ENCODE measurements around the gene RNF212. TPM values are rescaled to one million over a fixed set of nuclear protein-coding genes. Genes with fewer than 3 reads are reported as not detected.
A peak's percentile ranks its signal among the peaks of the same experiment; 100 is the strongest.

Gene RNF212
- total and polyA plus RNA-seq, 9 of the 15 experiments (the other 6 are each of a cell fraction or from before 2014, with no cell fraction given): 0.04 TPM; not detected in 8

DNA sequence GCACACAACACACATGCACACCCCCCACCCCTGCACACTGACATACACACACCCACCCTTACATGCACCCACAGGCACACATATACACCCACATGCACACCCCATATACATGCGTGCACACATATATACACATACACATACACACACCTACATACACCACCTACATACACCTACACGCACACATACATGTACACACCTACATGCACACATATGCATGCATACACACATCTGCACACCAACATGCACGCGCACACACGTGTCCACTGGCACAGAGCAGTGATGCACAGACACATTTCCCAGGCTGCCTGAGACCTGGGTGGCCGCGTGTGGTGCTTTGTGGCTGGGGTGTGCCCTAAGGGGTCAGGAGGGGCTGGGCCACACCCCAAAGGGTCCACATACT, 70.2 kb downstream of the RNF212 start:
- BruUV-seq (replicated peaks): no TSS peak
- Histone ChIP-seq H2AFZ (ENCODE audit: low read depth, low read length) (peak overlapping the region; percentile 64), H3K9me3 (replicated peaks; ENCODE audit: control insufficient read depth, insufficient read depth, low read depth, low read length) (no peaks in the 10 kb centered on the region), H3K36me3 (ENCODE audit: control insufficient read depth, insufficient read depth, low read length) (no peaks in the 10 kb centered on the region), H3K27me3 (ENCODE audit: control insufficient read depth in 2 of 2, insufficient read depth in 2 of 2, low read length in 2 of 2) (peaks cover 0 to 11% of the 10 kb centered on the region in 2 experiments; a peak in 2 of 5 replicates), H3K4me2 (ENCODE audit: insufficient read depth, low read length) (peak overlapping the region; percentile 67), H3K27ac (ENCODE audit: extremely low read depth, low read depth, low read length) (peak overlapping the region; percentile 97; the same call in 2 of the 3 replicates), H3K9me1 (ENCODE audit: control insufficient read depth, insufficient read depth, low read length) (no peaks in the 10 kb centered on the region), H3K4me3 (no peak overlapping the region), H3K4me1 (replicated peaks in 1 of 2; ENCODE audit: control insufficient read depth in 2 of 2, insufficient read depth in 2 of 2, low read length in 2 of 2) (peaks cover 50 to 84% of the 10 kb centered on the region in 2 experiments), H3K9ac (ENCODE audit: insufficient read depth in 1 of 2, low read depth in 2 of 2, low read length in 2 of 2) (peak overlapping the region; percentile 84 to 85; a peak in 3 of 4 replicates), H4K20me1 (replicated peaks; ENCODE audit: control insufficient read depth, insufficient read depth, low read length) (no peaks in the 10 kb centered on the region), H3K79me2 (ENCODE audit: control insufficient read depth, insufficient read depth, low read length) (no peaks in the 10 kb centered on the region)
- intact Hi-C loops (cut with micrococcal nuclease): loop anchor here (10.0 kb wide), 1 partner anchor 48 kb away; the partner anchor contains the start of gene SLC26A1
- ATAC-seq: no peak
- ChIA-PET POLR2A (interaction anchor here (0.6 to 0.9 kb wide), 4 partner anchors 10 to 266 kb away, joined by 3 to 4 read pairs (median 3); no protein-coding TSS in a partner anchor), CTCF (ENCODE audit: low intra/inter-chr PET ratio) (interaction anchor here (0.7 kb wide), 1 partner anchor 31 kb away, joined by 3 read pairs; no protein-coding TSS in a partner anchor)
- in situ Hi-C loops (cut with MboI): no loop called here
- WGBS (ENCODE audit: insufficient coverage, low coverage, missing lambda C conversion rate): 34% methylated on average over 7 of the region's 7 CpGs
- no peak for DNase-seq (ENCODE audit: extremely low read depth in 1 of 4, low spot score in 3 of 4)
- no peak for FAIRE-seq
- TF ChIP-seq HNRNPL (IDR thresholded peaks at IDR 0.05; ENCODE audit: low read depth, low read length) (no peak), TRIM24 (IDR thresholded peaks at IDR 0.05) (no peak), HDGF (IDR thresholded peaks at IDR 0.05) (peak; percentile 80), U2AF2 (optimal IDR thresholded peaks at IDR 0.05; ENCODE audit: low read depth, low read length) (no peak), HMBOX1 (IDR thresholded peaks at IDR 0.05) (no peak), MEF2D (tag; conservative IDR thresholded peaks at IDR 0.05; ENCODE audit: low read depth) (no peak), MED1 (CRISPR knock-in tag; IDR thresholded peaks at IDR 0.05; ENCODE audit: borderline replicate concordance) (no peak), CEBPB (tag; IDR thresholded peaks at IDR 0.05) (no peak), ZNF76 (CRISPR knock-in tag; IDR thresholded peaks at IDR 0.05; ENCODE audit: borderline replicate concordance) (no peak), ARID2 (IDR thresholded peaks at IDR 0.05) (peak; percentile 99), TFAP4 (CRISPR knock-in tag; IDR thresholded peaks at IDR 0.05; ENCODE audit: borderline replicate concordance) (no peak)
- TF ChIP-seq, protein P1, sequence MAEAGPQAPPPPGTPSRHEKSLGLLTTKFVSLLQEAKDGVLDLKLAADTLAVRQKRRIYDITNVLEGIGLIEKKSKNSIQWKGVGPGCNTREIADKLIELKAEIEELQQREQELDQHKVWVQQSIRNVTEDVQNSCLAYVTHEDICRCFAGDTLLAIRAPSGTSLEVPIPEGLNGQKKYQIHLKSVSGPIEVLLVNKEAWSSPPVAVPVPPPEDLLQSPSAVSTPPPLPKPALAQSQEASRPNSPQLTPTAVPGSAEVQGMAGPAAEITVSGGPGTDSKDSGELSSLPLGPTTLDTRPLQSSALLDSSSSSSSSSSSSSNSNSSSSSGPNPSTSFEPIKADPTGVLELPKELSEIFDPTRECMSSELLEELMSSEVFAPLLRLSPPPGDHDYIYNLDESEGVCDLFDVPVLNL (CRISPR knock-in tag; IDR thresholded peaks at IDR 0.05; ENCODE audit: low read depth): peak; percentile 46; the same call in 1 of the 2 replicates
- TF ChIP-seq, protein P2, sequence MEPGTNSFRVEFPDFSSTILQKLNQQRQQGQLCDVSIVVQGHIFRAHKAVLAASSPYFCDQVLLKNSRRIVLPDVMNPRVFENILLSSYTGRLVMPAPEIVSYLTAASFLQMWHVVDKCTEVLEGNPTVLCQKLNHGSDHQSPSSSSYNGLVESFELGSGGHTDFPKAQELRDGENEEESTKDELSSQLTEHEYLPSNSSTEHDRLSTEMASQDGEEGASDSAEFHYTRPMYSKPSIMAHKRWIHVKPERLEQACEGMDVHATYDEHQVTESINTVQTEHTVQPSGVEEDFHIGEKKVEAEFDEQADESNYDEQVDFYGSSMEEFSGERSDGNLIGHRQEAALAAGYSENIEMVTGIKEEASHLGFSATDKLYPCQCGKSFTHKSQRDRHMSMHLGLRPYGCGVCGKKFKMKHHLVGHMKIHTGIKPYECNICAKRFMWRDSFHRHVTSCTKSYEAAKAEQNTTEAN (CRISPR knock-in tag; IDR thresholded peaks at IDR 0.05): peak; percentile 85
- TF ChIP-seq, protein P3, sequence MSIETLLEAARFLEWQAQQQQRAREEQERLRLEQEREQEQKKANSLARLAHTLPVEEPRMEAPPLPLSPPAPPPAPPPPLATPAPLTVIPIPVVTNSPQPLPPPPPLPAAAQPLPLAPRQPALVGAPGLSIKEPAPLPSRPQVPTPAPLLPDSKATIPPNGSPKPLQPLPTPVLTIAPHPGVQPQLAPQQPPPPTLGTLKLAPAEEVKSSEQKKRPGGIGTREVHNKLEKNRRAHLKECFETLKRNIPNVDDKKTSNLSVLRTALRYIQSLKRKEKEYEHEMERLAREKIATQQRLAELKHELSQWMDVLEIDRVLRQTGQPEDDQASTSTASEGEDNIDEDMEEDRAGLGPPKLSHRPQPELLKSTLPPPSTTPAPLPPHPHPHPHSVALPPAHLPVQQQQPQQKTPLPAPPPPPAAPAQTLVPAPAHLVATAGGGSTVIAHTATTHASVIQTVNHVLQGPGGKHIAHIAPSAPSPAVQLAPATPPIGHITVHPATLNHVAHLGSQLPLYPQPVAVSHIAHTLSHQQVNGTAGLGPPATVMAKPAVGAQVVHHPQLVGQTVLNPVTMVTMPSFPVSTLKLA (conservative IDR thresholded peaks at IDR 0.05): no peak
- TF ChIP-seq, protein P4, sequence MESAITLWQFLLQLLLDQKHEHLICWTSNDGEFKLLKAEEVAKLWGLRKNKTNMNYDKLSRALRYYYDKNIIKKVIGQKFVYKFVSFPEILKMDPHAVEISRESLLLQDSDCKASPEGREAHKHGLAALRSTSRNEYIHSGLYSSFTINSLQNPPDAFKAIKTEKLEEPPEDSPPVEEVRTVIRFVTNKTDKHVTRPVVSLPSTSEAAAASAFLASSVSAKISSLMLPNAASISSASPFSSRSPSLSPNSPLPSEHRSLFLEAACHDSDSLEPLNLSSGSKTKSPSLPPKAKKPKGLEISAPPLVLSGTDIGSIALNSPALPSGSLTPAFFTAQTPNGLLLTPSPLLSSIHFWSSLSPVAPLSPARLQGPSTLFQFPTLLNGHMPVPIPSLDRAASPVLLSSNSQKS (CRISPR knock-in tag; IDR thresholded peaks at IDR 0.05): no peak

Data from K562 (cell line).